BE2C (cell line): ENCODE data around the gene TMEM17.

Source experiments
- DNase-seq: peaks from one replicate; pipeline ENCODE4 v3.0.0-alpha.2; 2020
- H3K27me3 ChIP-seq: fragments of 250-450 bp; sonication (Bioruptor Pico); 2 replicates; pipeline ENCODE4 v1.5.1; 2020; ENCODE audit warnings: mild to moderate bottlenecking
- H3K36me3 ChIP-seq: fragments of 250-450 bp; sonication (Bioruptor Pico); 2 replicates; pipeline ENCODE4 v1.5.1; 2020; ENCODE audit warnings: mild to moderate bottlenecking
- H3K4me1 ChIP-seq: fragments of 250-450 bp; sonication (Bioruptor Pico); 2 replicates; pipeline ENCODE4 v1.5.1; 2020
- H3K4me3 ChIP-seq: 2 replicates; pipeline ENCODE4 v1.5.1; 2011; ENCODE audit warnings: low read depth, low read length
- H3K9me3 ChIP-seq: fragments of 250-450 bp; sonication (Bioruptor Pico); 2 replicates; pipeline ENCODE4 v1.5.1; 2020
- CTCF ChIP-seq: IDR thresholded peaks from 2 replicates; pipeline ENCODE4 v1.5.1; 2012; ENCODE audit warnings: mild to moderate bottlenecking, low read depth, low read length

Gene TMEM17

GRCh38 chr2:62478093-62478580 is 27.9 kb downstream of the TMEM17 start:
- DNase-seq: no peak

GRCh38 chr2:62477573-62477972 is 28.4 kb downstream of the TMEM17 start:
- TF ChIP-seq CTCF: no peak
- Histone ChIP-seq H3K4me1 (no peaks in the 10 kb centered on the region), H3K4me3 (no peak overlapping the region), H3K36me3 (no peaks in the 10 kb centered on the region), H3K27me3 (no peaks in the 10 kb centered on the region), H3K9me3 (no peaks in the 10 kb centered on the region)
- DNase-seq: no peak

More at GRCh38 chr2:62478093-62478580, 27.9 kb downstream of the TMEM17 start:
- Histone ChIP-seq H3K27me3 (no peaks in the 10 kb centered on the region), H3K36me3 (no peaks in the 10 kb centered on the region), H3K4me1 (no peaks in the 10 kb centered on the region), H3K4me3 (no peak overlapping the region), H3K9me3 (no peaks in the 10 kb centered on the region)
- TF ChIP-seq CTCF: no peak

GRCh38 chr2:62475172-62476011 is 30.6 kb downstream of the TMEM17 start:
- Histone ChIP-seq H3K4me1 (no peaks in the 10 kb centered on the region), H3K4me3 (no peak overlapping the region), H3K36me3 (no peaks in the 10 kb centered on the region), H3K9me3 (no peaks in the 10 kb centered on the region), H3K27me3 (no peaks in the 10 kb centered on the region)
- no peak for TF ChIP-seq CTCF
- no peak for DNase-seq

GRCh38 chr2:62474176-62474575 is 31.8 kb downstream of the TMEM17 start:
- Histone ChIP-seq H3K4me3 (no peak overlapping the region), H3K9me3 (no peaks in the 10 kb centered on the region), H3K4me1 (no peaks in the 10 kb centered on the region), H3K36me3 (no peaks in the 10 kb centered on the region), H3K27me3 (no peaks in the 10 kb centered on the region)
- TF ChIP-seq CTCF: no peak
- no peak for DNase-seq

GRCh38 chr2:62473246-62473827 is 32.7 kb downstream of the TMEM17 start:
- Histone ChIP-seq H3K9me3 (no peaks in the 10 kb centered on the region), H3K4me3 (no peak overlapping the region), H3K36me3 (no peaks in the 10 kb centered on the region), H3K27me3 (no peaks in the 10 kb centered on the region), H3K4me1 (no peaks in the 10 kb centered on the region)
- DNase-seq: no peak
- TF ChIP-seq CTCF: no peak

GRCh38 chr2:62472312-62472711 is 33.7 kb downstream of the TMEM17 start:
- TF ChIP-seq CTCF: no peak
- Histone ChIP-seq H3K4me1 (no peaks in the 10 kb centered on the region), H3K4me3 (no peak overlapping the region), H3K27me3 (no peaks in the 10 kb centered on the region), H3K36me3 (no peaks in the 10 kb centered on the region), H3K9me3 (no peaks in the 10 kb centered on the region)
- DNase-seq: no peak
